GM13977 (cell line): ENCODE results near the gene KMT2D.

Source experiments
- DNase-seq: peaks from one replicate; pipeline ENCODE4 v3.0.0; 2012; ENCODE audit warnings: low spot score
- in situ Hi-C: fragments of 300-500 bp; cut with MboI; formaldehyde crosslinking; loops from one replicate; pipeline ENCODE4 v1.12.0; 2022; ENCODE audit warnings: low sequenced_read_pairs, low pct_unique_long_range_greater_than_20kb, mixed read lengths, inconsistent platforms; ENCODE audit not compliant: unreplicated experiment
- TF ChIP-seq, protein P1 (sequence below): IDR thresholded peaks from 2 replicates; pipeline ENCODE4 v1.5.1; 2012; ENCODE audit warnings: mild to moderate bottlenecking, control low read depth; ENCODE audit not compliant: insufficient read depth; ENCODE audit errors: extremely low read depth, missing control alignments

Gene KMT2D

GRCh38 chr12:49088150-49088931 is 27.7 kb upstream of the KMT2D start:
- TF ChIP-seq, protein P1, sequence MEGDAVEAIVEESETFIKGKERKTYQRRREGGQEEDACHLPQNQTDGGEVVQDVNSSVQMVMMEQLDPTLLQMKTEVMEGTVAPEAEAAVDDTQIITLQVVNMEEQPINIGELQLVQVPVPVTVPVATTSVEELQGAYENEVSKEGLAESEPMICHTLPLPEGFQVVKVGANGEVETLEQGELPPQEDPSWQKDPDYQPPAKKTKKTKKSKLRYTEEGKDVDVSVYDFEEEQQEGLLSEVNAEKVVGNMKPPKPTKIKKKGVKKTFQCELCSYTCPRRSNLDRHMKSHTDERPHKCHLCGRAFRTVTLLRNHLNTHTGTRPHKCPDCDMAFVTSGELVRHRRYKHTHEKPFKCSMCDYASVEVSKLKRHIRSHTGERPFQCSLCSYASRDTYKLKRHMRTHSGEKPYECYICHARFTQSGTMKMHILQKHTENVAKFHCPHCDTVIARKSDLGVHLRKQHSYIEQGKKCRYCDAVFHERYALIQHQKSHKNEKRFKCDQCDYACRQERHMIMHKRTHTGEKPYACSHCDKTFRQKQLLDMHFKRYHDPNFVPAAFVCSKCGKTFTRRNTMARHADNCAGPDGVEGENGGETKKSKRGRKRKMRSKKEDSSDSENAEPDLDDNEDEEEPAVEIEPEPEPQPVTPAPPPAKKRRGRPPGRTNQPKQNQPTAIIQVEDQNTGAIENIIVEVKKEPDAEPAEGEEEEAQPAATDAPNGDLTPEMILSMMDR = peak; percentile 93
- peak; percentile 89 for DNase-seq
- in situ Hi-C loops = no loop called here

GRCh38 chr12:49086116-49086515 is 25.5 kb upstream of the KMT2D start:
- TF ChIP-seq, protein P1 = no peak
- DNase-seq = no peak
- in situ Hi-C loops = no loop called here

GRCh38 chr12:49084438-49084837 is 23.8 kb upstream of the KMT2D start:
- TF ChIP-seq, protein P1 = no peak
- DNase-seq = no peak
- in situ Hi-C loops = no loop called here

GRCh38 chr12:49079793-49080192 is 19.2 kb upstream of the KMT2D start:
- TF ChIP-seq, protein P1 = no peak
- no peak for DNase-seq
- in situ Hi-C loops = no loop called here

DNA sequence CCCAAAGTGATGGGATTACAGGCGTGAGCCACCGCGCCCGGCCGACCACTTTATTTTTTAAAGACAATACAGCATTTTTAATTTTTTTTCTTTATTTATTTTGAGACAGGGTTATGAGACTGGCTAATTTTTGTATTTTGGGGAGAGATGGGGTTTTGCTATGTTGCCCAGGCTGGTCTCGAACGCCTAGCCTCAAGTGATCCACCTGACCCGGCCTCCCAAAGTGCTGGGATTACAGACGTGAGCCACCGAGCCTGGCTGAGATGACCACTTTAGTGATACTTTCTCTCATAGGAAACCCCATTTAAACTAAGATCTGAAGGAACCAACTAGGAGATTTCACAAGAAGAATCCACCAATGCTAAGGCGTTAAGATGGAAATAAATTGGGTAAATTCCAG is 10.4 kb upstream of the KMT2D start:
- TF ChIP-seq, protein P1 = no peak
- no peak for DNase-seq
- in situ Hi-C loops = no loop called here

GRCh38 chr12:49069507-49070346 is 9.1 kb upstream of the KMT2D start, which contains the start of gene RHEBL1:
Gene RHEBL1 (minus strand): TSS chr12:49069979. CDS start chr12:49069785, 194 bp downstream.
- in situ Hi-C loops = no loop called here
- TF ChIP-seq, protein P1 = peak; percentile 38
- DNase-seq = peak; percentile 97
